RPMI7951 (cell line): ENCODE results near the gene PLCB1. TPM values are rescaled to one million over a fixed set of nuclear protein-coding genes. Genes with fewer than 3 reads are reported as not detected.

Experiments
- total RNA-seq: library from RNA; depleted of rRNA; stranded (reverse); fragments of >200 nt; shearing (Covaris generic); gene quantifications from 2 replicates; pipeline ENCODE4 v1.2.3, GENCODE V29; 2014; rRNA removed

Gene PLCB1
- total RNA-seq, 1 experiment from 2014 or later = 28.4 TPM

Other genes starting within 250 kb of the PLCB1 start
- 0.20 TPM in 1 of 2 replicates, not detected in the other for gene HAO1, start 191.8 kb upstream of the PLCB1 start, total RNA-seq
- 53.2 and 56.6 TPM in 2 replicates for gene TMX4, start 112.5 kb upstream of the PLCB1 start, total RNA-seq